ENCODE data around the gene GPR137C. TPM values are rescaled to one million over a fixed set of nuclear protein-coding genes. Genes with fewer than 3 reads are reported as not detected.

GPR137C gene
- total RNA-seq, 2 donors from 2014 or later = 0.14 to 0.99 TPM

- no peak for ATAC-seq (ENCODE audit: insufficient number of reproducible peaks, low FRiP score, low read depth)
- Histone ChIP-seq H3K27me3 (replicated peaks; ENCODE audit: insufficient read depth) (no peaks in the 10 kb centered on the region), H3K36me3 (no peaks in the 10 kb centered on the region), H3K4me3 (no peak overlapping the region), H3K9me3 (no peaks in the 10 kb centered on the region), H3K4me1 (ENCODE audit: control insufficient read depth in 1 of 2, low read depth in 2 of 2) (no peaks in the 10 kb centered on the region), H3K27ac (no peak overlapping the region)
- DNase-seq (ENCODE audit: low spot score) = no peak
- TF ChIP-seq CTCF (IDR thresholded peaks at IDR 0.05) = no peak
Observed at GRCh38 chr14:52607061-52607460, 54.4 kb downstream of the GPR137C start.

DNA sequence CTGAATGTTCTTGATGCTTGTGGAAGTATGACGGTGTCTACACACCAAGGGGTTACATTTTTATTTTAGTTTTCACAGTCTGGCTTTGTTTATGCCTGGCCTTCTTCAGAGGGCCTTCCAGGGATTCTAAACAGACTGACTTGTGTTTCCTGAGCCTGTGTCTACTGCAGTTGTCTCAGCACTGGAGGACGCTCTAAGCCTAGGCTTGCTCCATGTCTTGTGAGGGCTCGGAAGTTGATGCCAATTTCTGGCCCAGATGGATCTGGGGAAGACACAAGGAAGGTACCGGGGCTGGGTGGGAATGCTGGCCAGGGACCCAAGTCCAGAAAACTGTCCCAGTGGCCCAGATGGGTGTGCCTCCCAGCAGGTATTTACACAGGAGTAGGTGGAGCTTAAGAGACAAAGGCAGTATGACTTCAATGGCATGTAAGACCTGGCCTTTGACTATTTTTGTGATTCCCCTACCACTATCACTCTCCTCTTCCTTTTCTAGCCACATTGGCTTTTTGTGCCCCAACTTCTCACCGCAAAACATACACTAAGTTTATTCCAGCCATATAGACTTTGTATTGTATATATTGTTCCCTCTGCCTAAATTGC, 56.9 kb downstream of the GPR137C start:
- Histone ChIP-seq H3K27ac (no peak overlapping the region), H3K27me3 (replicated peaks; ENCODE audit: insufficient read depth) (no peaks in the 10 kb centered on the region), H3K4me3 (no peak overlapping the region), H3K9me3 (no peaks in the 10 kb centered on the region), H3K36me3 (no peaks in the 10 kb centered on the region), H3K4me1 (ENCODE audit: control insufficient read depth in 1 of 2, low read depth in 2 of 2) (no peaks in the 10 kb centered on the region)
- TF ChIP-seq CTCF (IDR thresholded peaks at IDR 0.05) = no peak
- DNase-seq (ENCODE audit: low spot score) (no peak), ATAC-seq (ENCODE audit: insufficient number of reproducible peaks, low FRiP score, low read depth) (no peak)

DNA sequence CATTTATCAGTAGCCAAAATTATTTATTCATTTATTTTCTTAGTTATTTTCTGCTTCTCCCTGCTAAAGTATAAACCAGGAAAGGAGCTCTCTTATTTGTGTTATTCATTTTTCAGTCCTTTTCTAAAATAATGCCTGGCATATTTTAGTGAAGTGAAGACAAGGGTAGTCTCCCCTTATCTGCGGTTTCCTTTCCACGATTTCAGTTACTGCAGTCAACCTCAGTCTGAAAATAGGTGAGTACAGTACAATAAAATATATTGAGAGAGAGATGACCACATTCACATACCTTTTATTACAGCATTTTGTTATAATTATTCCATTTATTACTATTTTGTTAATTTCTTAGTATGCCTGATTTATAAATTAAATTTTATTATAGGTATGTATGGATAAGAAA, 57.6 kb downstream of the GPR137C start:
- Histone ChIP-seq H3K4me3 (no peak overlapping the region), H3K36me3 (no peaks in the 10 kb centered on the region), H3K27ac (no peak overlapping the region), H3K27me3 (replicated peaks; ENCODE audit: insufficient read depth) (no peaks in the 10 kb centered on the region), H3K4me1 (ENCODE audit: control insufficient read depth in 1 of 2, low read depth in 2 of 2) (no peaks in the 10 kb centered on the region), H3K9me3 (no peaks in the 10 kb centered on the region)
- ATAC-seq (ENCODE audit: insufficient number of reproducible peaks, low FRiP score, low read depth) = no peak
- no peak for TF ChIP-seq CTCF (IDR thresholded peaks at IDR 0.05)
- no peak for DNase-seq (ENCODE audit: low spot score)

GRCh38 chr14:52618602-52619001, 66.0 kb downstream of the GPR137C start:
- Histone ChIP-seq H3K9me3 (no peaks in the 10 kb centered on the region), H3K27me3 (replicated peaks; ENCODE audit: insufficient read depth) (no peaks in the 10 kb centered on the region), H3K27ac (no peak overlapping the region), H3K4me1 (ENCODE audit: control insufficient read depth in 1 of 2, low read depth in 2 of 2) (no peaks in the 10 kb centered on the region), H3K36me3 (no peaks in the 10 kb centered on the region), H3K4me3 (no peak overlapping the region)
- no peak for ATAC-seq (ENCODE audit: insufficient number of reproducible peaks, low FRiP score, low read depth)
- TF ChIP-seq CTCF (IDR thresholded peaks at IDR 0.05) = no peak
- DNase-seq (ENCODE audit: low spot score) = no peak

DNA sequence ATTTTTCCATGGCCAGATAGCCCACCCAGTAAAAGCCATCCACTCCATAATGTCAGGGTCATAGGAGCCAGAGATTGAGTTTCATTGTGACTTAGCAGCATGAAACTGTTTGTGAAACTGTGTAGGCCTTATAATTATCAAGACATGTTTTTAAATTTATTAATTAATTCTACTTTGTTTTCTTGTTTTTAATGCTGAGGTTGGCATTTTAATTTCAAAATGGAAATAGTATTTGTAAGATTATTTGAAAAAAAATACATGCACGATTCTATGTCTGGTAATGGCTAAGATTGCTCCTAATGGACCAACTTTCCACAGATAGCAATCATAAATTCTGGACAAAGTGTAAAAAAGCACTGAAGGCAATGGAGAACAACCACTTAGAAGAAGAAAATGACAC, 67.1 kb downstream of the GPR137C start:
- Histone ChIP-seq H3K27ac (no peak overlapping the region), H3K27me3 (replicated peaks; ENCODE audit: insufficient read depth) (no peaks in the 10 kb centered on the region), H3K9me3 (no peaks in the 10 kb centered on the region), H3K4me3 (no peak overlapping the region), H3K36me3 (no peaks in the 10 kb centered on the region), H3K4me1 (ENCODE audit: control insufficient read depth in 1 of 2, low read depth in 2 of 2) (no peaks in the 10 kb centered on the region)
- no peak for ATAC-seq (ENCODE audit: insufficient number of reproducible peaks, low FRiP score, low read depth)
- TF ChIP-seq CTCF (IDR thresholded peaks at IDR 0.05) = no peak
- no peak for DNase-seq (ENCODE audit: low spot score)

All from thoracic aorta (tissue), 2 donors.